HG02943 (cell line): ENCODE results near the gene FLAD1.
A peak's percentile ranks its signal among the peaks of the same experiment; 100 is the strongest.

Experiments
- ATAC-seq: cut with Tn5 transposase; IDR thresholded peaks from one replicate; pipeline ENCODE4 v1.9.1; 2021; ENCODE audit warnings: mild to moderate bottlenecking, low read depth, moderate library complexity; ENCODE audit not compliant: unreplicated experiment

The FLAD1 gene

DNA sequence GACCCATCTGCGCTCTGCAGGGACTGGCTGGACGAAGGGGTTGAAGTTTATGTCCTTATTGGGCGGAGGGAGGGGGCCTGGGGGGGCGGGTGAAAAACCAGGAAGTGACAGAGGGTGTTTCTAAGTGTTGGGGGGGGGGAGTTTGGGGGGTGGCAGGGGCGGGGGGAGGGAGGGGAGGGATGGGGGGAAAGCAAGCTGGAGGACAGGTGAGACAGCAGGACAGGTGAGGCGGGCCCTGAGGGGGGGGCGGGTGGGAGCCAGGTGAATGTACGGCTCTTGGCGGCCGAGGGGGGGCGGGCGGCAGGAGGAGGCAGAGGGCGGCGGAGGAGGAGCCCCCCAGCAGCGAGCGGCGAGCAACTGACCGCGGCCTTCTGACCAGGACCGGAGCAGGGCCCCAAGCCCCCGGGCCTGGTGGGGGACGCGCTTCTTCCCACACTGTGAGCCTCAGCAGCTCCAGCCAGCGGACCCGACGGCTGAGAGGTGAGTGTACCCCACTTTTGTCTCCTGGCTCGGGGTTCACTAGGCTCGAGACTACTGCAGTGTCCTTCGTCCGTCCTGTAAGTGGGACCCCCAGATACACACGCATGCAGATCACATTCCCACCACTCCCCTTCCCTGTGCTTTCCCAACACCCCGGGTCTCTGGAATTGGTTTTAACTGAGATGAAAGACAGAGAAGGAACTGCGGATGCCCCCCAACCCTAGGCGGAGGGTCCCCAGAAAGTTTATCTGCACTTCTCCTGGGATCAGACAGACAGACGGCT lies 19.5 kb downstream of the FLAD1 start, which contains the start of gene ZBTB7B:
Gene ZBTB7B (plus strand): TSS at position 339 of the 763 bp plus-strand sequence. CDS start 11,859 bp downstream, outside the sequence.
- ATAC-seq = peak; percentile 1

DNA sequence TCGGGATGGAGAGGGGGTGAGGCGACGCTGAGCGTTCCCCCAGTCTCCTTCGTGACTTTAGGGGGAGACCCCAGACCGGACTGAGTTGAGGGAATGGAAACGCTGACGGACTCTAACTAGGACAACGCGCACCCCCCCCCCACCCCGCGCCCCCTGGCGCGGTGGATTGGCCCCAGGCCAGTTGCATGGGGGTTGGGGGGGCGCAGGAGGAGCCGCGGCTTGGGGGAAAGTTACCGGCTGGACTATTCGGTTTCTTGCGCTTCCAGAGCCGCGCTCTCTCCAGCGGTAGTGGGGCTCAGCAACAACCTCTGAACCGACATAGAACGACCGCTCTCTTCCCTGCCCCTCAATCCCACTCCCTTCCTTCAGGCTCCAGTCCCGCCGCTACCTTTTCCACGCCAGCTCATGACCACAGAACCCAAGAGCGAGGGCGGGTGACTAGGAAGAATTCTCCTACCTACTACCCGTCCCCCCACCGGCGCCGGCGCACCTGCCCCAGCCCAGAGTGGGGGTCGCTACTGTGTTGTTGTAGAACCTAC lies 20.2 kb downstream of the FLAD1 start:
- ATAC-seq = no peak

DNA sequence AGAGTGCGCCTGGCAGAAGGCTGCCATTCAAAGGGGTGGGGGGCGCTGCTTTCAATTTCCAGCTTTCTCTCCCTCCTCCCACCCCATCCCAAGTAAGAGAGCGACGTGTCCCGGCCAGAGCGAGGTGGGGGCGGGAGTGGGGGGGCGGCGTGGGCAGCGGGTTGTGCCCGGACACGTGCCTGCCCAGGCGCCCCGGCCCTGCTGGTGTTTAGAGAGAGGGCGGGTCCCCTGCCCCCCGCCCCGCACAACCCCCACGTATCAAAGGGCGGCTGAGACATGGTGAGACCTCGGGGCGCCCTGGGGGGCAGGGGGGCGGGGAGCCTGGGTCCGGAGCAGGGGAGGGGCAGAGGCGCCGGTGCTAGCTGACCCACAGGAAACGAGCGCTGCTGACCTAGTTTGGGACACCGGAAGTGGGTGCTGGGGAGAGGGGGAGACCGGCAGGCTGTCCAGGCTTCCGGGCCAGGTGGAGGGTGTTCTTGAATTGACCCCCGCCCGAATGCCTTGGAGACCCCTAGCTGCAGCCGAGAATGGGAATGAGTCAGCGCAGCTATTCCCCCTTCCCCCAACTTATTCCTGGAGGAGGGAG lies 20.7 kb downstream of the FLAD1 start:
- ATAC-seq = no peak

DNA sequence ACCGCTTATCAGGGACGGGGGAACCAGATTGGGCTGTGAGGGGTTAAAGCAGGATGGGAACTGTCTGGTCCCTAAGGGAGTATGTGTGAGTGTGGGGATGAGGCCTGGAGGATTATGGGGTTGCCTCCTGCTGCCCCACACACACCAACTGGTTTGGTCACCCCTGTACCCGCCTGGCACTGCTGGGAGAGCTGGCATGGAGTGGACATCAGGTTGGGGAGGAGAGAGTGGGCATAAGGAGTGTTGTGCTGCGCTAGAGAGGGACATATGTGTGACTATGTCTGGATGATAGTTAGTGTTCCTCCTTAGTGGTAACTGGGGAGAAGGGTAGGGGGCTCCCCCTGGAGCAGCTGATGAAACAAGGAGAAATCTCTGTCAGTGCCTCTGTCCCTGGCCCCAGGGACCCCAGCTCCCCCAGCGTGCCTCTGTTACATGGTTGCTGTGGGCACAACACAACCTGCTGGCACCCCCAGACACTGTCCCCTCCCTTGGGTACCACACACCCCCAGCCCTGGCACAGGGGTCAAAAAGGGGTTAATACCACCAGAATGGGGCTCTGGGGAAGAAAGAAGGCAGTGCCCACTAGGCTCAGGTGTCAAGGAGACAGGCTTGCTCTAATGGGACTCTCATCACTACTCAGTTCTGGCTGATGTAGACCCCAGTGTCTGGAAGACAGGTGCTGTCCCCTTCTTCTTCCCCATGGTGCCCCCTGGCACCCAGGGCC lies 21.4 kb downstream of the FLAD1 start:
- ATAC-seq = no peak

DNA sequence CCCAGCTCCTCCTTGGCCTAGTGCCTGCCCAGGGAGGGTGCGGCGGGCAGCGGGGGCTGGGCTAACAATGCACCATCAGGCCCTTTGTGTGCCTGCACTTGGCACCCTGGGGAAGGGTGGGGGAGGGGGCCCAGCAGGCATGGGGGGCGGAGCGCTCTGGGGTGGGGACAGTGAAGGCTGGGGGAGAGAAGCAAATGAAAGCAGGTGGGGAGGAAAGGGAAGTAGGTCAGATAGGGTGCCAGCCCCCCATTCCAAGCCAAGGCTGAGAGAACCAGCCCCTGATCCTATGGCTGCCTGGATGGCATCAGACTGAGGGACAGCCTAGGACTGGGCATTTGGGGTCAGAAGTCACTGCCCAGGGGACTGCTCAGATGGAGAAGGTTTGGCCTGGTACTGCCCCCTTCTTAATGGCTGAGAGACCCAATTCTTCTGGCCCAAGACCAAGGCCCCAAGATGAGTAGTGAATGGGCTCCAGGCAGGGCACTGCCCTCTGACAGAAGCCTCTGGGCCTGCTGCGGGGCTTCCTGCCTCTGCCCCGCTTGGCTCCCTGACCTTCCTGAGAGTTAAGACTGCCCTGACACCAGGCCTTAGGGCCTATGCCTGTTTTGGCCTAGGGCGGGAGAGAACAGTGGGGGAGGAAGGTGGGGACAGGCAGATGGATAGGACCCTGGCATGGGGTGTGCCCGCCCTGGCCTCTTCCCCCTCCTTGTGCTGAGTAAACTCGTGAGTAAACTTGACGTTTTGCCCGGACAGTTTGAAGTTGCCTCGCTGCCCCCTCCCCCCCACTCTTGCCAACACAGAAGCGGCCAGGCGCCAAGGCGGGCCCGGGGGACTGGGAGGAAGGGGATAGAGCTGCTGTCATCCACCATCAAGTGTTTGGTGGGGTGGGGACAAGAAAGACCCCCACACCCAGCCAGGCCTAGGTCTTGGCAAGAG lies 22.2 kb downstream of the FLAD1 start:
- no peak for ATAC-seq

- no peak for ATAC-seq
Measured at GRCh38 chr1:155006601-155007101, 23.5 kb downstream of the FLAD1 start.

DNA sequence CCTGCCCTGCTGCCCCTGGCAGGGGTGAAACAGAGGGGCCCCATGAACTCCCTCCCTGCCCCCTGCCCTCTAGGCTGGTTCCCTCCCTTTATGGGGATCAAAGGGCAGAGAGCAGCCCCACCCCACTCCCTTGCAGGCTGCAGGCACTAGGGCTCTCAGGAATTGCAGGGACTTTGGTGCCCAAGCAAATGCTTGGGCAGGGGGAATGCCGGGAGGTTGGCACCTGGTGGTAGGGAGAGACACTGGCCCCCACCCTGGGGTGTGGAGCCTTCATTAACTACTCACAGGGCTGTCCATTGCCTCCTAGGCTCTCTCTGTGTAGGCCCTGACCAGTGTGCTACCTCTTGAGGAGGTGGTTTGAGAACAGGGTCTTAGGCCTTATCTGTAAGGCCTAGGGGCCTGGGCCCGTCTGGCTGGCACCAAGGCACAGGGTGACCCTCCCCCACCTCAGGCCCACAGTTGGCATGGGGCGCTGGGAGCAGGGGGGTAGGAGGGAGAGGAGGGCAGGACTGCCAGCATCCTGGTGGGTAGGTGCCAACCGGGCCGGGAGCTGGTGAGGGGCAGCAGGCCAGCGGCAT lies 24.2 kb downstream of the FLAD1 start:
- no peak for ATAC-seq

DNA sequence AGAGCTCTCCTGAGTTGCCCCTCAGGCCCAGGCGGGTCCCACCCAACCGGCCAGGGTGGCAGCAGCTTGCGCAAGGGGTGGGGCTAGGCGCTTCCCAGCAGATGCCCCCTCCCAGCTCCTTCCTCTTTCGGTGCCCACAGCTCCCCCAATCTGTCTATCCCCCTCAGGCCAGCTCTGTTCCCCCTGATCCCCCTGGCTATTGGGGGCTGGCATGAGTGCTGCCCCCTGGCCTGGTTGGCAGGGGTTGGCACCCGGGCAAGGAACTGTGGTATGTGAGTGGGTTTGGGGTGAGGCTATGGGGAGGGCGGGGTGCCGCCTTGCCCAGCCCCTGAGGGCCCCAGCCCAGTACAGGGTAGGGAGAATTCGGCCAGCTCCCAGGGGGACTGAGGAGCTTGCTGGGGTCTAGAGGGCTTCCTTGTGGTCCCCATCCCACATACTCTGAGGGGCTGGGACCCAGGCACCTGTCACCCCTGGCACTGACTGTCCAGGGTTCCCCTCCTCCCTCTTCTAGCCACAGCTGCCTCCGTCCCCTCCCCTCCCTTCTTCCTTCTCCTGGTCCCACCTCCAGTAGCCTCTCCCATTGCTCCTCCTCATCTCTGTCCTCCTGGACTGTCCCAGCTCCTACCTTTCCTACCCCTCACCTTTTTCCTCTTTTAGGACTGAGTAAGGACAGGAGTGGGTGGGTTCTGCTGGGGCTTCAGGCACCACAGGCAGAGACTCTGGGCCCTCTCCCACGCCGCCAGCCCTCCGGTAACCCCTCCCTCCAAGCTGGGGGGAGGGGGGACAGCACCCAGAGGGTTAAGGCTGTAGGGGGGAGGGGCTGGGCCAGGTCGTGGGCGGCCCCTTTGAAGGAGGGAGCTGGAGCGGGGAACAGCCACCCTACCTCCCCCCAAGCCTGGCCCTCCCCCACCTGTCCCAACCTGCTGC lies 25.1 kb downstream of the FLAD1 start:
- no peak for ATAC-seq

DNA sequence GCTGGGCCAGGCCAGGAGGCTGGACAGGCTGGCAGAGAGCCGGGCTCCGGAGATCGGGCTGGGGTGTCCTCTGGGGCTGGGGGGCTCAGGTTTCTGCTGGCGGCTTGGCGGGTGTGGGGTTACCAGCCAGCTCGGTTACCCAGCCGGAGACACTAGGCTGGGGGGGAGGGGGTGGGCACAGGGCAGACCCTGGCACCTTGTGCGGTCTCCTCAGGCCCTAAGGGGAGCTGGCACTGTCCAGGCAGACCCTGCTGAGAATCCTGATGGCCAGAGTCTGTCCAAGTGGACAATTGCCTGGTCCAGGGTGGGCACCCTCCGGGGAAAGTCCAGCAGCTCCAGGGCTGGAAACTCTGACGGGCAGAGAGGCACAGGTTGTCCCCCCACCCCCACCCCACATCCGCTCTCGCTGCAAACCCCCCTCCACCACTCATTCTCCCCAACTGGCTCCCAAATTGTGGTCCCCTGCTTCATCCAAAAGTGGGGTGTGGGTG lies 26.1 kb downstream of the FLAD1 start:
- ATAC-seq = no peak

DNA sequence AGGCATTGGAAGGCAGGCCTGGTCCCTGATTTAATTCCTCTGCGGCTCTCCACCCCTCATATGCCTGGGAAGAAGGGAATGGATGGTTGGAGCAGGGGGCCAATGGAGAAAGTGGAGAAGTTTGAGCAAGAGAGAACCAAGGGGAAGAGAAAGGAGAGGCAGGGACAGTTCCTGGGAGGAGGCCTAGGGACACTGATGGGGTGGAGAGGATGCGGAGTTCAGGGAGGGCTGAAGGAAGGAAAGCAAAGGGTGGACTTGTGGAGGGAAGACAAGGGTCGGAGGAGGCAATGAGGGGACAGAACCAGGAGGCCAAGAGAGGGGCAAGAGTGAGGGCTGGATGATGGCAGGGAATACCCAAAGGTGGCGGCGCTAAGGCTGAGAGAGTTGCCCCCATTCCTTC lies 26.6 kb downstream of the FLAD1 start:
- ATAC-seq = no peak

GRCh38 chr1:155010211-155010918 lies 27.2 kb downstream of the FLAD1 start:
- ATAC-seq = no peak

DNA sequence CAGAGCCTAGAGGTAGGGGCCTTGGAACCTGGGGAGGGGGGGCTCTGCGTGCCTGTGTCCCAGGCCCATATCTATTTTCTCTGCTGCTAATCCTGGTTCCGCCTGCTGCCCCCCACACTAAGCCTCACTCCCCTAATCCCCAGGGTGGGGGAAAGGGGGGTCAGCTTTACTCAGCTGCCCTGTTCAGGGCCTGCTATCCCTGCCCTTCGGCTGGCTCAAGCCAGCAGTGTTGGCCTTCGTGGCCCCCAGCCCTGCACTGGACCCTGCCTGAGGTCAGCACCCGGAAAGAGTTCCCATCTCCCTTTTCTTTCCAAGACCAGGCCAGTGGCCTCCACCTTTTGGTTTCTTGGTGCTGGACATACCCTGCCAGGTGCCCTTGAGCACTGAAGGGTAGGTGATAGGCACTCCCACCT lies 27.9 kb downstream of the FLAD1 start:
- no peak for ATAC-seq

DNA sequence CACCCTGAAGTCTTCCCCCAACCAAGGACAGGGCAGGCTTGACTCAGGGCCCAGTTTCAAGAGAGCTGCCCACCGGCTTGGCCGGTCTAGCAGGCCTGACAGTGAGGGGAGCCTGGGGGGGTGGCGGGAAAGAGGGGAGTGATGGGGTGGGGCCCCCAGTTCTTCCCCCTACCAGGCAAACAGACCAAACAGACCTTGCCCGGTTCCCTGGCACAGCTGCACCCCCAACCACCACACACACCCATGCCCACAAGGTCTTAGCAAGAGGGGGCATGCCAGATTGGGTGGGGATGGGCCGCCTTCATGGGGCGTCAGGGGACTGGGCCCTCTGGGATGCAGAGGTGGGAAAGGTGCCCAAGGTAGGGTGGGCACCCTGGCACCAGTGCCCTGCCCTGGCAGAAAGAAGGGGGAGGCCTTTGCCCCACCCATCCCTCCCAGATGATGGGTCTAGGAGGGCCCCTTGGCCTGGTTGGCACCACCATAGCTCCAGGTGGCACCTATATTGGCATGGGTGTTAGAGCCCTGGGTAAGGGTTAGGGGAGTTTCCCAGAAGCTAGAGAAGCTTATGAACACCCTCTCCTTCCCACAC lies 28.4 kb downstream of the FLAD1 start:
- no peak for ATAC-seq

GRCh38 chr1:155012026-155012546 lies 28.9 kb downstream of the FLAD1 start:
- no peak for ATAC-seq

GRCh38 chr1:155012776-155013602 lies 29.8 kb downstream of the FLAD1 start:
- ATAC-seq = no peak

- no peak for ATAC-seq
Measured at GRCh38 chr1:155013632-155014031, 30.5 kb downstream of the FLAD1 start.
